Measurements from ENCODE around the gene CACNA1G.

- TF ChIP-seq CTCF (IDR thresholded peaks at IDR 0.05) (no peak), POLR2AphosphoS5 (IDR thresholded peaks at IDR 0.05) (no peak)
These were observed 15.2 kb downstream of the CACNA1G start for GRCh38 chr17:50575581-50576210.

All from prostate gland (tissue), 2 donors.